GM21423 (cell line): Measurements from ENCODE around the gene SHISAL2B.
"Not testable (repeated sequence)": the region's sequence is repeated elsewhere in the genome, so short reads cannot be mapped to it uniquely, and the experiment has no call there.

Experiments used
- ATAC-seq: cut with Tn5 transposase; IDR thresholded peaks from one replicate; pipeline ENCODE4 v1.9.1; 2021; ENCODE audit warnings: mild to moderate bottlenecking, moderate library complexity; ENCODE audit not compliant: unreplicated experiment

The SHISAL2B gene

DNA sequence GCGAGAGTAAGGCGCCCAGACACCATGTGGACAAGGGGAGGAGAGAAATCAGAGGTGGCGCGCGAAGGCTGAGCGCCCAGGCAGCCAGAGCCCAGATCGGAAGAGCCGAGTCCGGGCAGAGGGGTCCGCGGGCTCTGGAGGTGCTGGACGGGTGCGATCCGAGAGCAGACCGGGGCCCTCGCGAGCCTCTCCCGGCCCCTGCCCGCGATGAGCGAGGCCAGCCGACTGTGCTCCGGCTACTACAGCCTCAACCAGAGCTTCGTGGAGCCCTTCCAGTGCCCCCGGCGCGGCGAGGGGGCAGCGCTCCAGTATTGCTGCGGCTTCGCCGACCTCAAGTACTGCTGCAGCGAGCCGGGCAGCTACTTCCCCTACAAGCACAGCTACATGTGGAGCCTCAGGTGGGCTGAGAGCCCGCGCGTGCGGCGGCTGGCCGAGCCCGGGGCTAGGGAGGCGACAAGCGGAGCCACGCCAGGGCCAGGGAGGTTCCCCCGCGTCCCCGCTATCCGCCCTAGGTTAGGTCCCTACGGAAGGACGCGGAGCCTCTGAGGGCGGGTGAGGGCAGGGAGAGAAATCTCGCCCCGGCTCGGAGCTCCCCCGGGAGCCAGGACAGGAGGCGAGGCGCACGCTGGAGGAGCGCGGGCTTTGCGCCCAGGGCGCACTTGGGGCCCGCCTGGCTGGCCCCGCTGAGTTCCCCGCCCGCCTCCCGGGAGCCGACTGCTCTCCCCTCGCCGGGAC lies at the start of gene SHISAL2B:
Gene SHISAL2B, plus strand, starts transcription at position 87 of the 735 bp plus-strand sequence. Its CDS starts 121 bp downstream, at position 208.
- no peak for ATAC-seq

- no peak for ATAC-seq
These were observed 45.5 kb upstream of the SHISAL2B start for GRCh38 chr5:64644831-64645230.

DNA sequence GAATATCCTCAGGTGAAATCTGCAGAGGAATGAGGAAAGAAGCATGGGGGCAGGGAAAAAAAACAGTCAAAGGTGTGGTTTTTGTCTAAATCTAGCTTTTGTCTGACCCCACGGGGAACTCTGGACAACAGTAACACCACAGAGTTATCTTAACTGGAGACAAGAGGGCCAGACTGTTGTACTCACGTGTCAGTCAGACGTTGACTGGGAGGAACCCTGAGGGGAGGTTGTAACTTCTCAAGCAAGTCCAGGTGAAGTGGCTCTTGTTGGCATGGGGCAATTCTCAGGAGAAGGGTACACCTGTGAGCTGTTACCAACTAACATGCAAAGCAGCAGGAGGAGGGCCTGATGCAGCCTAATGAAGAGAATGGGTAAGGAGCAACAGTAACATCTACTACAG lies 44.1 kb upstream of the SHISAL2B start:
- no peak for ATAC-seq

DNA sequence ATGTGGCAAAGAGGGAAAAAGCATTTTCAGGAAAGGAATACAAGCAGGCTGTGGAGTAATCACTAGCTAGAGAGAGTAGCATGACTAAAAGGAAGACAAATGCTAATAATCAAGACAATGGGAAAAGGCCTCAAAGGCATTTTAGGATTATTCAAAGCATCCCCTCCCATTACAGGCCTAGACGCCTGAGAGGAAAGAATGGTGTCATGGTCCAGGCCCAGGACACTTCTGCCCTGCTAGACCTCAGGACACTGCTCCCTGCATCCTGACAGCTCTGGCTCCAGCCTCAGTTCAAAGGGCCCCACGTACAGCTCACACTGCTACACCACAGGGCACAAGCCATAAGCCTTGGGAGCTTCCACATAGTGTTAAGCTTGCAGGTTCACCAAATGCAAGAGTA lies 40.8 kb upstream of the SHISAL2B start:
- ATAC-seq: no peak

DNA sequence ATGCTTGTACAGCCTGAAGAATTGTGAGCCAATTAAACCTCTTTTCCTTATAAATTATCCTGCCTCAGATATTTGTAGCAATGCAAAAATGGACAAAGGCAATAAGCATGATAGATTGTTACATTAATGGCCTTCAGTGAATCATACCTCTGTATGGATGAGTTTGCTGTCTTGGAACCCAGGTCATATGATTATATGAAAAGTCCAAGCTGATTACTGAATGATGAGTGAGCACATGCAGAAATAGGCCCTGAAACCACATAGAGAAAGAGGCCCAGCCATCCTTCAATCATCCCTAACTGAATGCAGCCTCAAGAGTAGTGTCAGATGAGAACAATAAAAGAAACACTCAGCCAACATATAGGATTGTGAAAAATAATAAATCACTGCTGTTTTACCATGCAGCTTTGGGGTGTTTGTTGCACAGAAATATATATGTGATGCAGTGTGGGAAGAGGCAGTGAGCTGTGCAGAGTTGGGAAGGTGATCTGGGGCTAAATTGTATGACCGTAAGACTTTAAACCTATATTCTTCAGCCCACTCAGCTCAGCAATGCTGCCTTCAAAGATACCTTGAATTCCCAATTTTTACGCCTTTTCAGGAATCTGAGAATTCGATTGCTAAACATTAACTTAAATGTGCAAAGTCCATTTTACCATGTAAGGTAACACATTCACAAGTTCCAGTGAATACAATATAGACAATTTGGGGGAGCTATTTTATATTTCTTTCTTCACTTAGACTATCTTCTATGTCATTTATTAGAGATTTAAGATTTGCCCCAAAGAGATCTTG lies 36.3 kb upstream of the SHISAL2B start:
- ATAC-seq: no peak

DNA sequence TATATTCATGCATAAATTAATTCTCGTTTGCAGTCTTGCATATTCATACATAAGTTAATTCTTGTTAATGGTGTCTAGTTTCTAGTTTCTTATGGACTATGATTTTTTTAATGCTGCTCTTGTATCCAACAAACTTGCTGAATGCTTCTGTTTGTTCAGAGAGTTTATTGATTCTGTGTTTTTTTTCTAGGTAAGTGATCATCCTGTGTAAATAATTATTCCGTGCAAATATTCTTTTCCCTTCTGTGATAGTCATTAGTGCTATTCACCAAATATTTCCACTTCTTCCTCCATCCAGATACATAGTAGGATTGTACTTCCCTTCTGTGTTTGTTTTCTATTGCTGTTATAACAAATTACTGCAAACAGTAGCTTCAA lies 35.8 kb upstream of the SHISAL2B start:
- ATAC-seq: no peak

- no peak for ATAC-seq
These were observed 34.7 kb upstream of the SHISAL2B start for GRCh38 chr5:64655596-64655995.

DNA sequence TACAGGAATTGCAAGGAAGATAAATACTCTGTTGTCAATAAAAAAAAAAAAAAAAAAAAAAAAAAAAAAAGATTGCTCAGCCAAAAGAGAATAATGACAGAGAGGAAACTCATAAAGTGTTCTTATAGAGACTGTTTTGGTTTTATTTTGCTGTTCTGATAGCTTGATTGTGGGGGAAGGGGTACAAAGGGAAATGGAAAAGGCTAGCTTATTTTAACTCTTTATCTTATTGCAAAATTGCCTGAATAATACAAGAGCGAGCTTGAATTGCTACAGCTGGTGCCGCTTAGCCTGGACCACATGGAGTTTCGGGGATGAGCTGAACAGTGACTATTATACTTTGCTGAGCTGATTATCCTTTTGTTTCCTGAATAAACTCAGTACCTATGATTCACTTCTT lies 31.0 kb upstream of the SHISAL2B start:
- ATAC-seq: no peak

DNA sequence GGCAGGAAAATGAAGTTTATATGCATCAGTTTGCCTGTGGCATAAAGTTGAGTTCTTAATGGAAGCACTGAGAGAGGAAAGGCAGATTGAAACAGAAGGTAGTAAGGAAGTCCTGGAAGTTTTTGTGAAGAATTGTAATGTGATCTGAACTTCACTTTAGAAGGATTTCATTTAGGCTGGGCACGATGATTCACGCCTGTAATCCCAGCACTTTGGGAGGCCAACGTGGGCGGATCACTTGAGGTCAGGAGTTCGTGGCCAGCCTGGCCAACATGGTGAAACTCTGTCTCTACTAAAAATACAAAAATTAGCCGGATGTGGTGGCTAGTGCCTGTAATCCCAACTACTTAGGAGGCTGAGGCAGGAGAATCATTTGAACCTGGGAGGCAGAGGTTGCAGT lies 27.1 kb upstream of the SHISAL2B start:
- ATAC-seq: not testable (repeated sequence)

DNA sequence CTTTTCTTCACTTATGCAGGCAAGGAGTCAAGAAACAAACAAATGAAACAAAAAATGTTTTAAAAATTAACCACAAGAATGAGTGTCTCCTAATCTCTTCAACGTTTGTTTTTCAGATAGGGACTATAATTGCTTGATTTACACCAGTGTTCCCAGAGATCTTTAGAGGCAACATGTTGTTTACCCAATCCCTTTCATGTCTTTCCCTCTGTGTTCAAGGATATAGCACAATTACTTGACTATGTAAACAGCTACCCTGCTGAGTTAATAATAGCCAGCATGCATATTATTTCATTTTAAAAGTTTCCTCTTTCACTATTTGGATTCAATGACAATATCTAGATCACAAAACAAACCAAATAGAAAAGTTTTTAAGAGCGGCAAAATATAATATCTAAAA lies 25.1 kb upstream of the SHISAL2B start:
- no peak for ATAC-seq

GRCh38 chr5:64666078-64666477 lies 24.2 kb upstream of the SHISAL2B start:
- no peak for ATAC-seq

GRCh38 chr5:64667068-64667467 lies 23.2 kb upstream of the SHISAL2B start:
- no peak for ATAC-seq

GRCh38 chr5:64670277-64670676 lies 20.0 kb upstream of the SHISAL2B start:
- no peak for ATAC-seq

DNA sequence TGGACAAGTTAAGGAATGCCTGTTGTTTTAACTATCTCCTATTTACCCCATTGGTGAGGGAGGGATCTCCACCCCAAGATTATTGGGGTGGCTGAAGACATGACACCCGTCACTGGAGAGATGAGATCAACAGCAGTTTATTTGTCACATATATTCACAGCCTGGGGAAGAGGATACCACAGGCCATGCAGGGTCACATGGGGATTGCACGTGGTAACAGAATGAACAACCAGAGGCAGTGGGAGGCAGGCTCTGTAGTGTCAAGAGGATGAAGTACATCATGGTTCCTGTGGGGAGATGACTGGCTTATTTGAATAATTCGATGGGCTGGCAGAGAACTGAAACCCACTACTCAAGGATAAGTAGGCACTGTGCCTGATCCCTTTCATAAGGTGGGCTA lies 18.6 kb upstream of the SHISAL2B start:
- no peak for ATAC-seq

GRCh38 chr5:64678374-64678773 lies 11.9 kb upstream of the SHISAL2B start:
- ATAC-seq: no peak

GRCh38 chr5:64680289-64680688 lies 10.0 kb upstream of the SHISAL2B start:
- no peak for ATAC-seq

GRCh38 chr5:64682608-64683007 lies 7.7 kb upstream of the SHISAL2B start:
- ATAC-seq: no peak

GRCh38 chr5:64685866-64686265 lies 4.4 kb upstream of the SHISAL2B start:
- no peak for ATAC-seq

DNA sequence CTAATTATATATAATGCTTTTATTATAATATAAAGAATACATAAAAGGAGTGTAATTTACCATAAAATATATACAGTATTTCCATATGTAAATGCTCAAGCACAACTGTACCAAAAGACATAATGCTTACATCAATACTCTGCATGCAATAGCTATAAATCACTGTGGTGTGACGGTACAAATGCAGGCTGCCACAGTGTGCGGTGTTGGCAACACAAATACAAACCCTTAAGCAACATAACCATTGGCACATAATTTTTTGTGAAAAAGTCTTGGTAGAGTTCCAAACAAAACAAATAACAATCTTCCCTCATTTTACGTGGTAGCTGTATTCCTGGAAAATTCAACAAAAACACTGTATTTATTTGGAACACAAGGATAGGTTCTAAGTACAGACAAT lies 1.9 kb upstream of the SHISAL2B start:
- ATAC-seq: no peak

- ATAC-seq: no peak
These were observed 1.3 kb upstream of the SHISAL2B start for GRCh38 chr5:64688965-64689364.

GRCh38 chr5:64690104-64690416 lies 243 bp upstream of the SHISAL2B start:
- ATAC-seq: no peak

- no peak for ATAC-seq
These were observed 988 bp downstream of the SHISAL2B start for GRCh38 chr5:64691291-64691690.

DNA sequence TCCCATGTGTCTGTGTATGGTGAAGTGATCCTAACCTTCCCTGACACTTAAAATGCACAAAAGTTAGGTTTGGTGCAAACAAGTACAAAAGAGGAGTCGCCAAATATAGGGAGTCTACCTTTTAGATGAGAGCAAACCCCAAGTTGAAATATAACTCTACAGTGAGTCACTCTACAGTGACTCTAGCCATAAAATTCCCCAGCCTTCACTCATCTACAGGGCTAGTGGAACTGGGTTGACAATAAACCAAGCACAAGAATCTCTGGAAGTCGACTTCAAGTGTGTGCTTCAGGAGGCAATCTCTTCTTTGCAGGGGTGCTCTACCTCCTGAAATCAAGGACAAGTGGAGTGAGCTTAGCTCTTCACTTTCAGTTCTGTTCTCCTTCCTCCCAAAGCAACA lies 3.3 kb downstream of the SHISAL2B start:
- no peak for ATAC-seq
